Natural killer cell (primary cell): ENCODE measurements around the gene GNGT1. TPM values are rescaled to one million over a fixed set of nuclear protein-coding genes. Genes with fewer than 3 reads are reported as not detected.

Experiments used
- ATAC-seq, 3 donors: fragments of 150-1000 bp in 2 of 3; fragments of 200-7000 bp in 1 of 3; cut with Tn5 transposase; 1 replicate in 1 of 3; 2 replicates in 2 of 3; pipeline ENCODE4 v1.10.0; 2021; ENCODE audit warnings: mild to moderate bottlenecking in 2 of 3, moderate library complexity in 2 of 3
- DNase-seq, 2 donors: peaks; one replicate each; pipeline versions ENCODE4 v3.0.0 to v3.0.0-alpha.2; 2013 to 2021; ENCODE audit warnings: mixed read lengths in 1 of 2
- H3K27ac ChIP-seq: one replicate; pipeline ENCODE4 v1.5.1; 2013; ENCODE audit warnings: mild to moderate bottlenecking, low read length
- H3K27me3 ChIP-seq: one replicate; pipeline ENCODE4 v1.6.1; 2013; ENCODE audit warnings: low read length; ENCODE audit not compliant: control insufficient read depth, insufficient read depth
- H3K36me3 ChIP-seq: one replicate; pipeline ENCODE4 v1.6.1; 2013; ENCODE audit warnings: low read length; ENCODE audit not compliant: control insufficient read depth, insufficient read depth
- H3K4me1 ChIP-seq: one replicate; pipeline ENCODE4 v1.6.1; 2013; ENCODE audit warnings: low read length; ENCODE audit not compliant: control insufficient read depth, insufficient read depth
- H3K4me3 ChIP-seq: one replicate; pipeline ENCODE4 v1.5.1; 2013; ENCODE audit warnings: low read length
- H3K9me3 ChIP-seq: one replicate; pipeline ENCODE4 v1.6.1; 2013; ENCODE audit warnings: low read length; ENCODE audit not compliant: control insufficient read depth, insufficient read depth
- H3K27ac Mint-ChIP-seq, 2 donors: one replicate each; pipeline ENCODE4 v1.8.0; 2022; ENCODE audit warnings: mild to moderate bottlenecking in 2 of 2, mixed read lengths in 2 of 2, moderate library complexity in 1 of 2
- H3K27me3 Mint-ChIP-seq, 2 donors: one replicate each; pipeline ENCODE4 v1.8.0; 2022; ENCODE audit warnings: low read depth in 2 of 2, mixed read lengths in 2 of 2
- H3K36me3 Mint-ChIP-seq: one replicate; pipeline ENCODE4 v1.8.0; 2022; ENCODE audit warnings: mixed read lengths
- H3K4me1 Mint-ChIP-seq, 2 donors: one replicate each; pipeline ENCODE4 v1.8.0; 2022; ENCODE audit warnings: mixed read lengths in 2 of 2
- H3K4me3 Mint-ChIP-seq: one replicate; pipeline ENCODE4 v1.8.0; 2022; ENCODE audit warnings: mild to moderate bottlenecking, moderate library complexity, mixed read lengths
- H3K9me3 Mint-ChIP-seq, 2 donors: one replicate each; pipeline ENCODE4 v1.8.0; 2022; ENCODE audit warnings: mixed read lengths in 2 of 2
- CTCF ChIP-seq: fragments of 200-600 bp; IDR thresholded peaks from one replicate; pipeline ENCODE4 v1.8.0; 2022; ENCODE audit warnings: antibody characterized with exemption
- WGBS: methylation state at CpG from one replicate; pipeline ENCODE4 v1.1.7; 2013; ENCODE audit warnings: missing lambda C conversion rate; ENCODE audit not compliant: insufficient coverage; 5-methylcytosine and 5-hydroxymethylcytosine counted together
- intact Hi-C: fragments of 100-400 bp; cut with micrococcal nuclease; formaldehyde crosslinking; loops from one replicate; pipeline ENCODE4 v1.14.2; 2022
- total RNA-seq, 4 donors: library from RNA; stranded (reverse); fragments of 120-200 nt in 1 of 4; gene quantifications; one replicate each; pipeline versions ENCODE4 v1.2.3 to v1.2.4, GENCODE V29; 2013 to 2022

The GNGT1 gene
- total RNA-seq, 3 donors from 2014 or later (not counting 1 experiment from before 2014, with no cell fraction given) = not detected

GRCh38 chr7:93884541-93884940 is 21.8 kb upstream of the GNGT1 start:
- H3K4me1 ChIP-seq = no peaks in the 10 kb centered on the region
- no peak overlapping the region for H3K27ac ChIP-seq
- WGBS = 29% methylated on average over 1 of the region's 1 CpG
- H3K27me3 Mint-ChIP-seq = peaks cover 21 to 37% of the 10 kb centered on the region in 2 donors
- H3K36me3 Mint-ChIP-seq = no peaks in the 10 kb centered on the region
- H3K27me3 ChIP-seq = peaks cover 10% of the 10 kb centered on the region
- H3K4me3 Mint-ChIP-seq = no peak overlapping the region
- DNase-seq (no peak), ATAC-seq (no peak)
- H3K27ac Mint-ChIP-seq = no peak overlapping the region
- H3K36me3 ChIP-seq = no peaks in the 10 kb centered on the region
- intact Hi-C loops = no loop called here
- H3K9me3 Mint-ChIP-seq = no peaks in the 10 kb centered on the region
- H3K4me3 ChIP-seq = no peak overlapping the region
- no peaks in the 10 kb centered on the region for H3K9me3 ChIP-seq
- peaks cover under 1 to 1% of the 10 kb centered on the region in 2 donors for H3K4me1 Mint-ChIP-seq
- TF ChIP-seq CTCF = no peak

GRCh38 chr7:93889261-93889660 is 17.1 kb upstream of the GNGT1 start:
- Mint-ChIP-seq H3K4me1 (peaks cover 9 to 10% of the 10 kb centered on the region in 2 donors), H3K27me3 (peaks cover 42 to 76% of the 10 kb centered on the region in 2 donors), H3K27ac (no peak overlapping the region), H3K9me3 (no peaks in the 10 kb centered on the region), H3K4me3 (no peak overlapping the region), H3K36me3 (peaks cover 6% of the 10 kb centered on the region)
- Histone ChIP-seq H3K4me1 (peaks cover 10% of the 10 kb centered on the region), H3K36me3 (no peaks in the 10 kb centered on the region), H3K27me3 (peaks cover 31% of the 10 kb centered on the region), H3K9me3 (no peaks in the 10 kb centered on the region), H3K27ac (no peak overlapping the region), H3K4me3 (no peak overlapping the region)
- DNase-seq = no peak
- no peak for TF ChIP-seq CTCF
- intact Hi-C loops = no loop called here
- no peak for ATAC-seq
- WGBS = no CpG with 5 or more reads among the region's 3 CpGs

GRCh38 chr7:93890041-93890463 is 16.3 kb upstream of the GNGT1 start:
- peaks cover 31% of the 10 kb centered on the region for H3K27me3 ChIP-seq
- H3K27ac ChIP-seq = no peak overlapping the region
- no peaks in the 10 kb centered on the region for H3K36me3 ChIP-seq
- intact Hi-C loops = no loop called here
- DNase-seq = no peak
- H3K4me1 Mint-ChIP-seq = peaks cover 9 to 10% of the 10 kb centered on the region in 2 donors
- H3K4me3 Mint-ChIP-seq = peak overlapping the region; percentile 77
- no peak for ATAC-seq
- H3K9me3 Mint-ChIP-seq = no peaks in the 10 kb centered on the region
- peaks cover 42 to 84% of the 10 kb centered on the region in 2 donors for H3K27me3 Mint-ChIP-seq
- peaks cover 6% of the 10 kb centered on the region for H3K36me3 Mint-ChIP-seq
- TF ChIP-seq CTCF = no peak
- no peak overlapping the region for H3K27ac Mint-ChIP-seq
- 2% methylated on average over 28 of the region's 28 CpGs for WGBS
- peaks cover 10% of the 10 kb centered on the region for H3K4me1 ChIP-seq
- H3K9me3 ChIP-seq = no peaks in the 10 kb centered on the region
- H3K4me3 ChIP-seq = no peak overlapping the region

DNA sequence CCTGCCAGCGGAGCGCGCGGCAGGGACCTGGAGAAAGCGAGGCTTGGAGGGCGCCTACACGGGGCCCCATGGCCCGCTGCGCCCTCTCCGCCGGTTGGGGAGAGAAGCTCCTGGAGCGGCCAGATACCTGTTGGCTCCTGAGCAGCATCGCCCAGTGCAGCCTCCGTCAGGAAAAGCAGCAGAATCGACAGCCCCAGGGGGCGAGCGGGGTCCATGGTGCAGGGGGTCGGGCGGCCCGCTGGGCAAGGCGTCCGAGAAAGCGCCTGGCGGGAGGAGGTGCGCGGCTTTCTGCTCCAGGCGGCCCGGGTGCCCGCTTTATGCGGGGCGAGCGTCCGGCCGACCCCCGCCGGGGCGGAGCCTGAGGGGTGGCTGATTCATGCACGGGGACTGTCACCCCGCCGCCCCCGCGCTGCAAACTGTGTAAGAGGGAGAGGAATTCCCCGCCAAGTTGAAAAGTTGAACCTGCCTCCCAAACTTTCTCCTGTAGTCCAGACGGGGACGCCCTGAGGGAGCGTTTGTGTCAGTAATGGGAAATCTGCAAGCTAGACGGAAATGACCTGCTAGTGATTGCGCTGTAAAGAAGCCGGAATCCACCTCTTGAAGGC is 15.8 kb upstream of the GNGT1 start, which contains the start of gene TFPI2:
TFPI2 (minus strand) TSS at position 290 of the 605 bp plus-strand sequence; CDS start at position 215, 75 bp downstream.
- ATAC-seq = no peak
- WGBS = 1% methylated on average over 49 of the region's 49 CpGs
- peaks cover 39 to 84% of the 10 kb centered on the region in 2 donors for H3K27me3 Mint-ChIP-seq
- H3K4me3 Mint-ChIP-seq = peak within 1 kb of the TSS; percentile 77
- H3K9me3 ChIP-seq = no peaks in the 10 kb centered on the region
- H3K27me3 ChIP-seq = peaks cover 31% of the 10 kb centered on the region
- H3K4me1 Mint-ChIP-seq = peaks cover 9 to 10% of the 10 kb centered on the region in 2 donors
- H3K36me3 Mint-ChIP-seq = peaks cover 6% of the 10 kb centered on the region
- H3K27ac ChIP-seq = no peak within 1 kb of the TSS
- intact Hi-C loops = no loop called here
- DNase-seq = no peak
- no peaks in the 10 kb centered on the region for H3K36me3 ChIP-seq
- no peak for TF ChIP-seq CTCF
- no peak within 1 kb of the TSS for H3K4me3 ChIP-seq
- no peak within 1 kb of the TSS for H3K27ac Mint-ChIP-seq
- peaks cover 10% of the 10 kb centered on the region for H3K4me1 ChIP-seq
- H3K9me3 Mint-ChIP-seq = no peaks in the 10 kb centered on the region
